Chondrocyte (in vitro differentiated cells): ENCODE results near the gene PRRT2. TPM values are rescaled to one million over a fixed set of nuclear protein-coding genes. Genes with fewer than 3 reads are reported as not detected.

Source experiments
- DNase-seq: peaks from one replicate; pipeline ENCODE4 v3.0.0; 2021; ENCODE audit warnings: mixed read lengths, low spot score
- H3K27ac Mint-ChIP-seq: one replicate; pipeline ENCODE4 v1.8.0; 2021; ENCODE audit warnings: mild to moderate bottlenecking, moderate library complexity, mixed read lengths; ENCODE audit not compliant: unreplicated experiment
- H3K27me3 Mint-ChIP-seq: 2 replicates; pipeline ENCODE4 v1.8.0; 2021; ENCODE audit warnings: low read depth, mixed read lengths
- H3K36me3 Mint-ChIP-seq: 2 replicates; pipeline ENCODE4 v1.8.0; 2021; ENCODE audit warnings: low read depth, mixed read lengths
- H3K4me1 Mint-ChIP-seq: 2 replicates; pipeline ENCODE4 v1.8.0; 2021; ENCODE audit warnings: low read depth, mild to moderate bottlenecking, mixed read lengths
- H3K4me3 Mint-ChIP-seq: one replicate; pipeline ENCODE4 v1.8.0; 2021; ENCODE audit warnings: mild to moderate bottlenecking, moderate library complexity, mixed read lengths; ENCODE audit not compliant: unreplicated experiment
- H3K9me3 Mint-ChIP-seq: 2 replicates; pipeline ENCODE4 v1.8.0; 2021; ENCODE audit warnings: low read depth, mixed read lengths
- CTCF ChIP-seq: fragments of 200-600 bp; sonication (generic); IDR thresholded peaks from 2 replicates; pipeline ENCODE4 v1.5.0; 2021; ENCODE audit warnings: antibody characterized with exemption, mild to moderate bottlenecking, moderate library complexity
- total RNA-seq: library from RNA; stranded (reverse); gene quantifications from 3 replicates; pipeline ENCODE4 v1.2.1, GENCODE V29; 2021

The PRRT2 gene
- total RNA-seq, 1 donor from 2014 or later: 5.2 TPM

- DNase-seq: no peak
- H3K4me1 Mint-ChIP-seq: no peaks in the 10 kb centered on the region
- no peak overlapping the region for H3K4me3 Mint-ChIP-seq
- H3K9me3 Mint-ChIP-seq: no peaks in the 10 kb centered on the region
- TF ChIP-seq CTCF: no peak
- no peak overlapping the region for H3K27ac Mint-ChIP-seq
- peaks cover 39% of the 10 kb centered on the region for H3K36me3 Mint-ChIP-seq
- no peaks in the 10 kb centered on the region for H3K27me3 Mint-ChIP-seq
These were observed 23.9 kb downstream of the PRRT2 start for GRCh38 chr16:29835926-29836325.

DNA sequence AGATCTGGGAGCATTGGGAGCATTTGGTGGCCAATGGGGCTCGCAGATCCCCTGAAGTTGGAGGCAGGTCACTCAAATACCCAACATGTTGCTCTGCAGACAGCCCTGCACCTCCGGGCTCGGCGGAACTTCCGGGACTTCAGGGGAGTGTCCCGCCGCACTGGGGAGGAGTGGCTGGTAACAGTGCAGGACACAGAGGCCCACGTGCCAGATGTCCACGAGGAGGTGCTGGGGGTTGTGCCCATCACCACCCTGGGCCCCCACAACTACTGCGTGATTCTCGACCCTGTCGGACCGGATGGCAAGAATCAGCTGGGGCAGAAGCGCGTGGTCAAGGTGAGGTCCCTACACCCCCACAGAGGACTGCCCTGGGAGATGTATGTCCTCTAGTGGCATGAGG is 24.6 kb downstream of the PRRT2 start:
- Mint-ChIP-seq H3K4me3 (no peak overlapping the region), H3K27me3 (no peaks in the 10 kb centered on the region), H3K36me3 (peaks cover 41% of the 10 kb centered on the region), H3K9me3 (no peaks in the 10 kb centered on the region), H3K27ac (no peak overlapping the region), H3K4me1 (no peaks in the 10 kb centered on the region)
- no peak for DNase-seq
- TF ChIP-seq CTCF: no peak

- Mint-ChIP-seq H3K36me3 (peaks cover 36% of the 10 kb centered on the region), H3K27ac (no peak overlapping the region), H3K27me3 (no peaks in the 10 kb centered on the region), H3K9me3 (no peaks in the 10 kb centered on the region), H3K4me1 (no peaks in the 10 kb centered on the region), H3K4me3 (no peak overlapping the region)
- DNase-seq: no peak
- no peak for TF ChIP-seq CTCF
These were observed 25.8 kb downstream of the PRRT2 start for GRCh38 chr16:29837841-29838240.

DNA sequence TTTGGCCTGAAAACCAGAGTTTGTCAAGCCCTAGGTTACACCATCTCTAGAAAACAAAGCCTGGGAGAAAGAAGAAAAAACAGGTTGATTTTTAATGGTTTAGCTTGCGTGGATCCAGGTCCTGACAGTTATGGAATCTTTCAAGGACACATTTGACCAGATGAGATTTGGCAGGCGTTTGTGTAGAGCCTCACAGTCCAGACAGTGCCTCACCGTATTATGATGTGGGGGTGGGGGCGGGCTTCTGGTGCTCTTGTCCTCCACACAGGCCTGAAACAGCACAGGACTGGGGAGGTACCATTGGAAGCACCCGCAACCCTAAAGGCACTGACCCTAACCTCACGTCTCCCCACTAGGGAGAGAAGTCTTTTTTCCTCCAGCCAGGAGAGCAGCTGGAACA is 27.8 kb downstream of the PRRT2 start:
- H3K27ac Mint-ChIP-seq: no peak overlapping the region
- no peaks in the 10 kb centered on the region for H3K9me3 Mint-ChIP-seq
- DNase-seq: no peak
- no peaks in the 10 kb centered on the region for H3K27me3 Mint-ChIP-seq
- TF ChIP-seq CTCF: no peak
- H3K4me3 Mint-ChIP-seq: no peak overlapping the region
- peaks cover 33% of the 10 kb centered on the region for H3K36me3 Mint-ChIP-seq
- no peaks in the 10 kb centered on the region for H3K4me1 Mint-ChIP-seq

- Mint-ChIP-seq H3K36me3 (peaks cover 36% of the 10 kb centered on the region), H3K9me3 (no peaks in the 10 kb centered on the region), H3K27ac (no peak overlapping the region), H3K4me3 (no peak overlapping the region), H3K4me1 (no peaks in the 10 kb centered on the region), H3K27me3 (no peaks in the 10 kb centered on the region)
- no peak for TF ChIP-seq CTCF
- DNase-seq: no peak
These were observed 28.2 kb downstream of the PRRT2 start for GRCh38 chr16:29840240-29840639.
